Measurements from ENCODE around the gene PTGES3L.
"Not testable (repeated sequence)": the region's sequence is repeated elsewhere in the genome, so short reads cannot be mapped to it uniquely, and the experiment has no call there.

Gene PTGES3L

GRCh38 chr17:42975265-42975664, 4.6 kb downstream of the PTGES3L start:
- H3K9me3 Mint-ChIP-seq = no peaks in the 10 kb centered on the region
- peaks cover 11% of the 10 kb centered on the region for H3K4me1 Mint-ChIP-seq (ENCODE audit: low read depth)
- peak overlapping the region; percentile 10 for H3K27ac Mint-ChIP-seq
- H3K27me3 Mint-ChIP-seq (ENCODE audit: low read depth) = no peaks in the 10 kb centered on the region
- peaks cover under 1% of the 10 kb centered on the region for H3K36me3 Mint-ChIP-seq (ENCODE audit: low read depth)
- H3K4me3 Mint-ChIP-seq = no peak overlapping the region

GRCh38 chr17:42973323-42973722, 6.6 kb downstream of the PTGES3L start:
- not testable (repeated sequence) for H3K4me3 Mint-ChIP-seq; H3K9me3 Mint-ChIP-seq; H3K36me3 Mint-ChIP-seq (ENCODE audit: low read depth); H3K4me1 Mint-ChIP-seq (ENCODE audit: low read depth); H3K27ac Mint-ChIP-seq; H3K27me3 Mint-ChIP-seq (ENCODE audit: low read depth)

- Mint-ChIP-seq H3K27ac (no peak overlapping the region), H3K4me3 (no peak overlapping the region), H3K27me3 (ENCODE audit: low read depth) (no peaks in the 10 kb centered on the region), H3K4me1 (ENCODE audit: low read depth) (peaks cover 3% of the 10 kb centered on the region), H3K9me3 (no peaks in the 10 kb centered on the region), H3K36me3 (ENCODE audit: low read depth) (no peaks in the 10 kb centered on the region)
Observed at GRCh38 chr17:42971589-42971988, 8.3 kb downstream of the PTGES3L start.

- Mint-ChIP-seq H3K4me1 (ENCODE audit: low read depth) (peaks cover 5% of the 10 kb centered on the region), H3K36me3 (ENCODE audit: low read depth) (no peaks in the 10 kb centered on the region), H3K9me3 (no peaks in the 10 kb centered on the region), H3K27ac (no peak overlapping the region), H3K27me3 (ENCODE audit: low read depth) (no peaks in the 10 kb centered on the region), H3K4me3 (no peak overlapping the region)
Observed at GRCh38 chr17:42969001-42969581, 10.8 kb downstream of the PTGES3L start.

GRCh38 chr17:42967925-42968324, 12.0 kb downstream of the PTGES3L start:
- H3K9me3 Mint-ChIP-seq = no peaks in the 10 kb centered on the region
- no peaks in the 10 kb centered on the region for H3K36me3 Mint-ChIP-seq (ENCODE audit: low read depth)
- H3K27ac Mint-ChIP-seq = no peak overlapping the region
- H3K4me1 Mint-ChIP-seq (ENCODE audit: low read depth) = peaks cover 11% of the 10 kb centered on the region
- H3K4me3 Mint-ChIP-seq = no peak overlapping the region
- H3K27me3 Mint-ChIP-seq (ENCODE audit: low read depth) = no peaks in the 10 kb centered on the region

- H3K4me1 Mint-ChIP-seq (ENCODE audit: low read depth) = peaks cover 11% of the 10 kb centered on the region
- peak within 1 kb of the TSS; percentile 90 for H3K4me3 Mint-ChIP-seq
- peak within 1 kb of the TSS; percentile 84 for H3K27ac Mint-ChIP-seq
- H3K27me3 Mint-ChIP-seq (ENCODE audit: low read depth) = no peaks in the 10 kb centered on the region
- no peaks in the 10 kb centered on the region for H3K9me3 Mint-ChIP-seq
- H3K36me3 Mint-ChIP-seq (ENCODE audit: low read depth) = peaks cover 12% of the 10 kb centered on the region
Observed at GRCh38 chr17:42964161-42964932, 15.5 kb downstream of the PTGES3L start, which contains the start of gene AARSD1. AARSD1 (minus strand) TSS chr17:42964454; CDS start chr17:42964440, 14 bp downstream.

GRCh38 chr17:42953669-42954068, 26.2 kb downstream of the PTGES3L start:
- Mint-ChIP-seq H3K36me3 (ENCODE audit: low read depth) (peaks cover 42% of the 10 kb centered on the region), H3K27ac (no peak overlapping the region), H3K4me1 (ENCODE audit: low read depth) (peaks cover 7% of the 10 kb centered on the region), H3K4me3 (no peak overlapping the region), H3K9me3 (no peaks in the 10 kb centered on the region), H3K27me3 (ENCODE audit: low read depth) (no peaks in the 10 kb centered on the region)

- Mint-ChIP-seq H3K4me3 (no peak overlapping the region), H3K27me3 (ENCODE audit: low read depth) (no peaks in the 10 kb centered on the region), H3K36me3 (ENCODE audit: low read depth) (peaks cover 31% of the 10 kb centered on the region), H3K27ac (no peak overlapping the region), H3K4me1 (ENCODE audit: low read depth) (peaks cover 6% of the 10 kb centered on the region), H3K9me3 (no peaks in the 10 kb centered on the region)
Observed at GRCh38 chr17:42950044-42950783, 29.7 kb downstream of the PTGES3L start.

GRCh38 chr17:42946812-42947211, 33.1 kb downstream of the PTGES3L start:
- H3K4me1 Mint-ChIP-seq (ENCODE audit: low read depth) = peaks cover 3% of the 10 kb centered on the region
- H3K4me3 Mint-ChIP-seq = no peak overlapping the region
- H3K27ac Mint-ChIP-seq = no peak overlapping the region
- no peaks in the 10 kb centered on the region for H3K27me3 Mint-ChIP-seq (ENCODE audit: low read depth)
- H3K9me3 Mint-ChIP-seq = no peaks in the 10 kb centered on the region
- H3K36me3 Mint-ChIP-seq (ENCODE audit: low read depth) = peaks cover 18% of the 10 kb centered on the region

- no peaks in the 10 kb centered on the region for H3K9me3 Mint-ChIP-seq
- no peaks in the 10 kb centered on the region for H3K4me1 Mint-ChIP-seq (ENCODE audit: low read depth)
- no peaks in the 10 kb centered on the region for H3K27me3 Mint-ChIP-seq (ENCODE audit: low read depth)
- peaks cover 7% of the 10 kb centered on the region for H3K36me3 Mint-ChIP-seq (ENCODE audit: low read depth)
- H3K27ac Mint-ChIP-seq = no peak overlapping the region
- H3K4me3 Mint-ChIP-seq = no peak overlapping the region
Observed at GRCh38 chr17:42944211-42944610, 35.7 kb downstream of the PTGES3L start.

GRCh38 chr17:42937712-42938596, 41.9 kb downstream of the PTGES3L start:
- no peak overlapping the region for H3K4me3 Mint-ChIP-seq
- no peaks in the 10 kb centered on the region for H3K4me1 Mint-ChIP-seq (ENCODE audit: low read depth)
- H3K27ac Mint-ChIP-seq = no peak overlapping the region
- peaks cover 4% of the 10 kb centered on the region for H3K27me3 Mint-ChIP-seq (ENCODE audit: low read depth)
- H3K36me3 Mint-ChIP-seq (ENCODE audit: low read depth) = no peaks in the 10 kb centered on the region
- H3K9me3 Mint-ChIP-seq = no peaks in the 10 kb centered on the region

GRCh38 chr17:42929497-42929844, 50.4 kb downstream of the PTGES3L start:
- Mint-ChIP-seq H3K4me3 (no peak overlapping the region), H3K9me3 (no peaks in the 10 kb centered on the region), H3K27me3 (ENCODE audit: low read depth) (peaks cover 4% of the 10 kb centered on the region), H3K4me1 (ENCODE audit: low read depth) (peaks cover 7% of the 10 kb centered on the region), H3K27ac (no peak overlapping the region), H3K36me3 (ENCODE audit: low read depth) (no peaks in the 10 kb centered on the region)

- Mint-ChIP-seq H3K27ac (peak overlapping the region; percentile 32), H3K9me3 (no peaks in the 10 kb centered on the region)
Observed at GRCh38 chr17:42928714-42929496, 51.0 kb downstream of the PTGES3L start.

More at GRCh38 chr17:42928714-42929496, 51.0 kb downstream of the PTGES3L start:
- H3K27me3 Mint-ChIP-seq (ENCODE audit: low read depth) = peaks cover 1% of the 10 kb centered on the region
- H3K4me1 Mint-ChIP-seq (ENCODE audit: low read depth) = peaks cover 7% of the 10 kb centered on the region
- no peaks in the 10 kb centered on the region for H3K36me3 Mint-ChIP-seq (ENCODE audit: low read depth)
- no peak overlapping the region for H3K4me3 Mint-ChIP-seq

All from T-helper 1 cell treated with Interleukin-12 subunit alpha and Interleukin-12 subunit beta and Interleukin-4 antibody, amounts not matched to agents 30 μg/mL and 1 μg/mL, for 36 hours (primary cell).